Nephron progenitor cell (in vitro differentiated cells): ENCODE data around the gene RSPH1.

Source experiments
- DNase-seq: peaks from one replicate; pipeline ENCODE4 v3.0.0; 2021
- H3K27ac Mint-ChIP-seq: 2 replicates; pipeline ENCODE4 v1.8.0; 2021; ENCODE audit warnings: mild to moderate bottlenecking, moderate library complexity, mixed read lengths
- H3K27me3 Mint-ChIP-seq: 2 replicates; pipeline ENCODE4 v1.8.0; 2021; ENCODE audit warnings: mild to moderate bottlenecking, low read depth, mixed read lengths; ENCODE audit not compliant: poor library complexity
- H3K36me3 Mint-ChIP-seq: 2 replicates; pipeline ENCODE4 v1.8.0; 2021; ENCODE audit warnings: low read depth, mixed read lengths
- H3K4me1 Mint-ChIP-seq: 2 replicates; pipeline ENCODE4 v1.8.0; 2021; ENCODE audit warnings: mixed read lengths
- H3K4me3 Mint-ChIP-seq: 2 replicates; pipeline ENCODE4 v1.8.0; 2021; ENCODE audit warnings: mild to moderate bottlenecking, moderate library complexity, mixed read lengths
- H3K9me3 Mint-ChIP-seq: 2 replicates; pipeline ENCODE4 v1.8.0; 2021; ENCODE audit warnings: mild to moderate bottlenecking, moderate library complexity, mixed read lengths
- TF ChIP-seq, protein P1 (sequence below): fragments of 200-600 bp; sonication (generic); IDR thresholded peaks from 2 replicates; pipeline ENCODE4 v1.5.0; 2021; ENCODE audit warnings: antibody characterized with exemption

The RSPH1 gene

DNA sequence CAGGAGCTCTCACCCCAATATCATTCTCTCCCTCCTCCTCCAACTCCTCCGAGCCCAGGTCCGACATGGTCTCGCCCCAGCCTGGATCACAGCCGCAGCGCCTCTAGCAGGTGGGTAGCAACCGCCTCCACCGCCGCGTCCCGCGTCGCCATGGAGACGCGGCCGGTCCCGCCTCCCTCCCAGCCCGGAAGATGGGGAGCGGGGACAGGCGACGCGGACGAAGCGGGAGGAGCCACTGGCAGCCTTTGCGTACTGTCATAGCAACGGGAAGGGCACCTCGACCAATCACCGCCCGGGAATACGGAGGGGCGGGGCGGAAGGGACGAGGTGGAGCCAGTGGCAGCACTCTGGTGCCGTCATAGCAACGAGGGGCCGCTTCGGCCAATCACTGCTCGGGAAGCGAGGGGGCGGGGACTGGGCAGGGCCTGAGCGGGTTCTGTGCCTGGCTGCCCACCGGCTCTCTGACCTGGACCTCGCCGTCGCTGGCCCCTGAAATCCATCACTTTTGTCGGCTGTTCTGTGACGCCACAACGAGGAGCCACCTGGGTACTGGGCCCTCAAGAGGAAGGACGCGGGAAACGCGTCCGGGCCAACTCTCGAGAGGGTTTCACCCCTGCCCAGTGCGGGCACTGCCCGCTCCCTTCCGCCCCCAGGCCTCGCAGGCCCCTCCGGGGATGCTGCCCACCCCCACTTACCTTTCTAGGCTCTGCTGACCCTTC, at the start of gene RSPH1:
RSPH1 (minus strand) TSS at position 105 of the 719 bp plus-strand sequence; CDS start at position 67, 38 bp downstream.
- peak; percentile 100 for DNase-seq
- Mint-ChIP-seq H3K36me3 (no peaks in the 10 kb centered on the region), H3K27me3 (peaks cover 33% of the 10 kb centered on the region), H3K4me3 (peak within 1 kb of the TSS; percentile 91), H3K4me1 (peaks cover 28% of the 10 kb centered on the region), H3K9me3 (no peaks in the 10 kb centered on the region), H3K27ac (peak within 1 kb of the TSS; percentile 98)
- TF ChIP-seq, protein P1, sequence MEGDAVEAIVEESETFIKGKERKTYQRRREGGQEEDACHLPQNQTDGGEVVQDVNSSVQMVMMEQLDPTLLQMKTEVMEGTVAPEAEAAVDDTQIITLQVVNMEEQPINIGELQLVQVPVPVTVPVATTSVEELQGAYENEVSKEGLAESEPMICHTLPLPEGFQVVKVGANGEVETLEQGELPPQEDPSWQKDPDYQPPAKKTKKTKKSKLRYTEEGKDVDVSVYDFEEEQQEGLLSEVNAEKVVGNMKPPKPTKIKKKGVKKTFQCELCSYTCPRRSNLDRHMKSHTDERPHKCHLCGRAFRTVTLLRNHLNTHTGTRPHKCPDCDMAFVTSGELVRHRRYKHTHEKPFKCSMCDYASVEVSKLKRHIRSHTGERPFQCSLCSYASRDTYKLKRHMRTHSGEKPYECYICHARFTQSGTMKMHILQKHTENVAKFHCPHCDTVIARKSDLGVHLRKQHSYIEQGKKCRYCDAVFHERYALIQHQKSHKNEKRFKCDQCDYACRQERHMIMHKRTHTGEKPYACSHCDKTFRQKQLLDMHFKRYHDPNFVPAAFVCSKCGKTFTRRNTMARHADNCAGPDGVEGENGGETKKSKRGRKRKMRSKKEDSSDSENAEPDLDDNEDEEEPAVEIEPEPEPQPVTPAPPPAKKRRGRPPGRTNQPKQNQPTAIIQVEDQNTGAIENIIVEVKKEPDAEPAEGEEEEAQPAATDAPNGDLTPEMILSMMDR: no peak

DNA sequence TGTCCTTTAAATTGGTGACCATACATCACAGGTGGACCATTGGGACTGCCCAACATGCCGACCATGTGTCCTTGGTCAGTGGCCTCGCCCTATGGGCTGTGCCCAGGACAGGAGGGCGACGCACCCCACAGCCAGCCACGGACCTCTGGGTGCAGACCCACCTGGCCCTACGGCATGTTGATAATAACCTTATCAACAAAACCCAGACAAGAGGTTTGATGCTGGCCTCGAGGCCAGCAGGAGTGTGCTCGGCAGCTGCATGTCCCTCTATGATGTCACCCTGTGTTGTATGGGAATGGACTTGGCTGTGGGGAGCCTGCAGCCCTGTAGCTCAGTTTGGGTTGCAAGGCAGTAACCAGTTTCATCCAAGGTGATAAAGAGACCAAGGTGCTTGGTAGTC, 49.7 kb upstream of the RSPH1 start:
- peaks cover 16% of the 10 kb centered on the region for H3K4me1 Mint-ChIP-seq
- no peak overlapping the region for H3K4me3 Mint-ChIP-seq
- peaks cover 1% of the 10 kb centered on the region for H3K9me3 Mint-ChIP-seq
- TF ChIP-seq, protein P1: no peak
- peaks cover 9% of the 10 kb centered on the region for H3K36me3 Mint-ChIP-seq
- DNase-seq: no peak
- H3K27me3 Mint-ChIP-seq: peaks cover 12% of the 10 kb centered on the region
- H3K27ac Mint-ChIP-seq: no peak overlapping the region

DNA sequence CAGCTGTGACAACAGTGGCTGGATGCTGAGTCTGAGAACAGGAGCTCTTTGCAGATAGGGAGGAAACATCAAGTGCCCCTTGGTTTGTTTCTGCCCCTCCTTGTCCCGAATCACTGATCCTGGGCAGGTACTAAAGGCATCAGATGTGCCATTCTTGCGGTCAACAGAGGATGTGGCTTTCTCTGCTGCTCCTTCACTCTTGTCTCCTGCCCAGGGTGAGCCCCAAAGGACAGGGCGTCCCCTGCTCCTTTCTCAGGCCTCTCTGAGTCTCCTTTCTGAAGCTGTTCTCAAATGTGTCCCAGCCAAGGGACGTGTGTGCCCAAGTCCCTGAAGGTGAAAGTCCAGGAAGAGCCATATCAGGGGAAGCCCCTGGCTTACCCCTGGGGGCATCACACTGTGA, 49.3 kb upstream of the RSPH1 start:
- peaks cover 13% of the 10 kb centered on the region for H3K27me3 Mint-ChIP-seq
- H3K4me1 Mint-ChIP-seq: peaks cover 20% of the 10 kb centered on the region
- H3K27ac Mint-ChIP-seq: peak overlapping the region; percentile 58
- TF ChIP-seq, protein P1: no peak
- no peak overlapping the region for H3K4me3 Mint-ChIP-seq
- no peak for DNase-seq
- H3K9me3 Mint-ChIP-seq: no peaks in the 10 kb centered on the region
- H3K36me3 Mint-ChIP-seq: peaks cover 7% of the 10 kb centered on the region

DNA sequence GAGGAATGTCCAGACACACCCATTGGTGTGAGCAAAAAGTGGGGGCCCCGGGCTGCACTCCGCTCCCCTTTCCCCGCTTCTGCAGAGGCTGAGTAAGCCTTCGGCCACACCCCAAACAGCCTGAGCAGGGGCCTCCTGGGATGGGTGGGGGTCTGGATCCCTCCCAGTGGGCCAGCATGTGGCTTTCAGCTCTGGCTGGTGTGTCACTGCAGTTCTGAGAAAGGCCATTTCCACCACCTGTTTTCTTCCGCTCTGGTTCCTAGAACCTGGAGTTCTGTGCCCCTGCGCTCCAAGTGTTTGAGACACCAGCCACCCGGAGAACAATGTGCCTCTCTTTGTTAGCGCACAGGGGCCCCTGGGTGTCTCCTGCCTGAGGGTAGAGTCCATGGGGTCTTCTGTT, 48.5 kb upstream of the RSPH1 start:
- H3K27me3 Mint-ChIP-seq: peaks cover 12% of the 10 kb centered on the region
- no peak overlapping the region for H3K4me3 Mint-ChIP-seq
- TF ChIP-seq, protein P1: no peak
- no peak for DNase-seq
- H3K27ac Mint-ChIP-seq: no peak overlapping the region
- peaks cover 7% of the 10 kb centered on the region for H3K36me3 Mint-ChIP-seq
- H3K4me1 Mint-ChIP-seq: peaks cover 27% of the 10 kb centered on the region
- no peaks in the 10 kb centered on the region for H3K9me3 Mint-ChIP-seq

DNA sequence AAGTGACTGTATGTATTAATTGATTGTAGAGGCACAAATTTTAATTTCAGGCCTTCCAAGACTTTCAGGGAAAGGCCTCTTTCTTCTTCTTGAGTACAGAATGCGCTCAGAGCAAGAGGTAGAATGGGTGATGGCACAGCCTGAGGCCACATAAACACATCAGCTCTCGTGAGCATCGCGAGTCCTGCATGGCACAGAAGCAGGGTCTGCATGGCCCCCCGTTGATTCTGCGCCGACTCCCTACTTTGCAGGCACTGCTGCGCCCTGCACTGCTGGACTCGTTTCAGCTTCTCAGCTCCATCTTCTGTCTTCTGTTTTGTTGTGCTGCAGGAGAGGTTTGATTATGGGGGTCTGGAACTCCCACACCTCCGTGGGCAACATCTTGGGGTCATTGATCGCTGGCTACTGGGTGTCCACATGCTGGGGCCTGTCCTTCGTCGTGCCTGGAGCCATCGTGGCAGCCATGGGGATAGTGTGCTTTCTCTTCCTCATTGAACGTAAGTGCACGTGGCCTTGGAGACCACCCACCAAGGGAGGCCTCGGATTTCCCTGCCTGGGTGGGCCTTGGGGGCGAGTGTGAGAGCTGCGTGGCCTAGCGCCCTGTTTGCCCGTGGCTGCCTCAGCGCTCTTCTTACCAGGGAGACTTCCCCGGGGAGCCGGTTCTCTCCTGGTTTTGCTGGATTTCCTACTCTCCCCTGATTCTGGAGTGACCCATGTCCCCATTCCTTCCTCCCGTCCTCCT, 47.3 kb upstream of the RSPH1 start:
- Mint-ChIP-seq H3K4me3 (no peak overlapping the region), H3K27ac (no peak overlapping the region), H3K36me3 (peaks cover 3% of the 10 kb centered on the region), H3K9me3 (no peaks in the 10 kb centered on the region), H3K27me3 (peaks cover 8% of the 10 kb centered on the region), H3K4me1 (peaks cover 30% of the 10 kb centered on the region)
- TF ChIP-seq, protein P1: no peak
- DNase-seq: no peak
